ENCODE results near the gene CGN.

CGN gene

GRCh38 chr1:151523326-151523725, 12.1 kb downstream of the CGN start:
- no peak for DNase-seq (ENCODE audit: low read depth)

GRCh38 chr1:151524736-151525135, 13.5 kb downstream of the CGN start:
- DNase-seq (ENCODE audit: low read depth): no peak

GRCh38 chr1:151526735-151527525, 15.7 kb downstream of the CGN start:
- no peak for DNase-seq (ENCODE audit: low read depth)

GRCh38 chr1:151529211-151529702, 18.1 kb downstream of the CGN start:
- DNase-seq (ENCODE audit: low read depth): no peak

- DNase-seq (ENCODE audit: low read depth): no peak
These were observed 18.6 kb downstream of the CGN start for GRCh38 chr1:151529781-151530180.

GRCh38 chr1:151530461-151530860, 19.3 kb downstream of the CGN start:
- DNase-seq (ENCODE audit: low read depth): no peak

- no peak for DNase-seq (ENCODE audit: low read depth)
These were observed 22.7 kb downstream of the CGN start for GRCh38 chr1:151533870-151534269.

- peak; percentile 45 for DNase-seq (ENCODE audit: low read depth)
These were observed 23.6 kb downstream of the CGN start for GRCh38 chr1:151534662-151535278.

GRCh38 chr1:151535326-151536271, 24.4 kb downstream of the CGN start:
- no peak for DNase-seq (ENCODE audit: low read depth)

- no peak for DNase-seq (ENCODE audit: low read depth)
These were observed 25.3 kb downstream of the CGN start for GRCh38 chr1:151536499-151536898.

GRCh38 chr1:151537112-151537511, 25.9 kb downstream of the CGN start:
- DNase-seq (ENCODE audit: low read depth): no peak

GRCh38 chr1:151539321-151540020, 28.3 kb downstream of the CGN start:
- no peak for DNase-seq (ENCODE audit: low read depth)

GRCh38 chr1:151540021-151540981, 29.1 kb downstream of the CGN start, which contains the start of gene TUFT1:
TUFT1 (plus strand) TSS chr1:151540309; CDS start chr1:151540367, 58 bp downstream.
- DNase-seq (ENCODE audit: low read depth): peak; percentile 84

GRCh38 chr1:151540982-151541377, 29.8 kb downstream of the CGN start:
- no peak for DNase-seq (ENCODE audit: low read depth)

- no peak for DNase-seq (ENCODE audit: low read depth)
These were observed 30.6 kb downstream of the CGN start for GRCh38 chr1:151541752-151542151.

GRCh38 chr1:151542710-151543129, 31.5 kb downstream of the CGN start:
- no peak for DNase-seq (ENCODE audit: low read depth)

GRCh38 chr1:151545542-151545941, 34.4 kb downstream of the CGN start:
- DNase-seq (ENCODE audit: low read depth): no peak

- no peak for DNase-seq (ENCODE audit: low read depth)
These were observed 35.1 kb downstream of the CGN start for GRCh38 chr1:151546011-151546925.

Measured in stimulated activated CD8-positive, alpha-beta memory T cell treated with anti-CD3 and anti-CD28 coated beads, Interleukin-12 subunit alpha, Interleukin-12 subunit beta, amount 100 ng/mL, for 4 hours (primary cell).